Endothelial cell of umbilical vein (primary cell): ENCODE data around the gene ZBTB43.

Experiments
- CTCF ChIP-seq, 2 donors: IDR thresholded peaks; 1 replicate in 1 of 2; 2 replicates in 1 of 2; pipeline ENCODE4 v1.5.1; 2011; ENCODE audit warnings: low read length in 2 of 2, mild to moderate bottlenecking in 2 of 2, moderate library complexity in 2 of 2, control low read depth in 1 of 2, inconsistent platforms in 1 of 2, low read depth in 1 of 2; ENCODE audit not compliant: insufficient read depth in 1 of 2; ENCODE audit errors: extremely low read depth in 1 of 2
- JUN ChIP-seq: IDR thresholded peaks from 2 replicates; pipeline ENCODE4 v1.6.1; 2011; ENCODE audit warnings: borderline replicate concordance, low read depth; ENCODE audit not compliant: insufficient read length, insufficient read depth

- no peak for TF ChIP-seq JUN
- no peak for TF ChIP-seq CTCF (IDR thresholded peaks at IDR 0.05; ENCODE audit: extremely low read depth in 1 of 2, insufficient read depth in 1 of 2, low read depth in 1 of 2, low read length in 2 of 2)
Measured at GRCh38 chr9:126838055-126838811, 33.4 kb downstream of the ZBTB43 start.
